ENCODE results near the gene PROCR.

DNA sequence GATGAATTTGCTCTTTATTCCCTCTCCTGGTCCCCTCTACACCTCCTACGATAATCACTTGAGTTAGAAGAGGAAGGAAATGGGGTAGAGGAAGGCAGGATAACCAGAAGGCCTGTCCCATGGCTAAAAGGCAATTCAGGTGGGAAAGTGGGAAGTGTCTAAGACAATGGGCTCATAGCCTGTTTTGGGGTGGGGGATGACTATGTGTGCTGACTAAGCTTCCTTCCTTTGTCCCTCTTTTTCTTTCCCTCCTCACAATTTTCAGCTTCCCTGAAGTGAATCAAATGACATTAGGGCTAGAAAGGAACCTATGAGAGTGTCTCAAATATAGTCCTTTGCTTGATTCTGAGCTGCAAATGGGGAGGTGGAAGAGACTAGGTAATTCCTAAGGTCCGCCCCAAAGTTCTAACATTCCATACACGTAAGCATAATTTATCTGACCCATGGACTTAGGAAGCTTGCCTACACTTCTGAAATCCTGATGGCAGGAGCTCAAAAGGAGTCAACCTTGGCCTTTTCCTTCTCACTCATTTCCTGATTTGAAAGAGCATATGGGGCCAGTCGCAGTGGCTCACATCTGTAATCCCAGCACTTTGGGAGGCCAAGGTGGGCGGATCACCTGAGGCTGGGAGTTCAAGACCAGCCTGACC is 49.0 kb upstream of the PROCR start:
- no peak for TF ChIP-seq POLR2A (IDR thresholded peaks at IDR 0.05)
- TF ChIP-seq, protein P1, sequence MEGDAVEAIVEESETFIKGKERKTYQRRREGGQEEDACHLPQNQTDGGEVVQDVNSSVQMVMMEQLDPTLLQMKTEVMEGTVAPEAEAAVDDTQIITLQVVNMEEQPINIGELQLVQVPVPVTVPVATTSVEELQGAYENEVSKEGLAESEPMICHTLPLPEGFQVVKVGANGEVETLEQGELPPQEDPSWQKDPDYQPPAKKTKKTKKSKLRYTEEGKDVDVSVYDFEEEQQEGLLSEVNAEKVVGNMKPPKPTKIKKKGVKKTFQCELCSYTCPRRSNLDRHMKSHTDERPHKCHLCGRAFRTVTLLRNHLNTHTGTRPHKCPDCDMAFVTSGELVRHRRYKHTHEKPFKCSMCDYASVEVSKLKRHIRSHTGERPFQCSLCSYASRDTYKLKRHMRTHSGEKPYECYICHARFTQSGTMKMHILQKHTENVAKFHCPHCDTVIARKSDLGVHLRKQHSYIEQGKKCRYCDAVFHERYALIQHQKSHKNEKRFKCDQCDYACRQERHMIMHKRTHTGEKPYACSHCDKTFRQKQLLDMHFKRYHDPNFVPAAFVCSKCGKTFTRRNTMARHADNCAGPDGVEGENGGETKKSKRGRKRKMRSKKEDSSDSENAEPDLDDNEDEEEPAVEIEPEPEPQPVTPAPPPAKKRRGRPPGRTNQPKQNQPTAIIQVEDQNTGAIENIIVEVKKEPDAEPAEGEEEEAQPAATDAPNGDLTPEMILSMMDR (IDR thresholded peaks at IDR 0.05) = no peak

All from sigmoid colon (tissue), 3 donors.